Measurements from ENCODE around the gene IL1RAP.
A peak's percentile ranks its signal among the peaks of the same experiment; 100 is the strongest.
"Not testable (repeated sequence)": the region's sequence is repeated elsewhere in the genome, so short reads cannot be mapped to it uniquely, and the experiment has no call there.

IL1RAP gene

GRCh38 chr3:190677001-190677400 is 163.1 kb downstream of the IL1RAP start:
- no peak for DNase-seq

- not testable (repeated sequence) for DNase-seq
Measured at GRCh38 chr3:190677868-190678267, 164.0 kb downstream of the IL1RAP start.

GRCh38 chr3:190680691-190681090 is 166.8 kb downstream of the IL1RAP start:
- DNase-seq = no peak

- no peak for DNase-seq
Measured at GRCh38 chr3:190684776-190685175, 170.9 kb downstream of the IL1RAP start.

GRCh38 chr3:190686011-190686410 is 172.1 kb downstream of the IL1RAP start:
- DNase-seq = no peak

- DNase-seq = no peak
Measured at GRCh38 chr3:190690246-190690645, 176.4 kb downstream of the IL1RAP start.

GRCh38 chr3:190692256-190692655 is 178.4 kb downstream of the IL1RAP start:
- no peak for DNase-seq

GRCh38 chr3:190694335-190695001 is 180.6 kb downstream of the IL1RAP start:
- no peak for DNase-seq

GRCh38 chr3:190695225-190695624 is 181.3 kb downstream of the IL1RAP start:
- DNase-seq = no peak

GRCh38 chr3:190695994-190696393 is 182.1 kb downstream of the IL1RAP start:
- no peak for DNase-seq

- DNase-seq = peak; percentile 19 to 42
Measured at GRCh38 chr3:190696777-190697501, 183.1 kb downstream of the IL1RAP start.

GRCh38 chr3:190697502-190697830 is 183.6 kb downstream of the IL1RAP start:
- DNase-seq = no peak

GRCh38 chr3:190697901-190698300 is 184.0 kb downstream of the IL1RAP start:
- peak; percentile 56 to 68 for DNase-seq

GRCh38 chr3:190699776-190700175 is 185.9 kb downstream of the IL1RAP start:
- DNase-seq = peak; percentile 2 to 15

GRCh38 chr3:190701096-190701532 is 187.2 kb downstream of the IL1RAP start:
- DNase-seq = peak; percentile 16 to 24

- no peak for DNase-seq
Measured at GRCh38 chr3:190706582-190706981, 192.7 kb downstream of the IL1RAP start.
